HEK293 (cell line): Measurements from ENCODE around the gene IRAK1BP1.

ENCODE experiments used
- CTCF ChIA-PET: fragments of 350-600 bp; formaldehyde crosslinking; extraction: SDS; loops from one replicate; lab custom pipeline; 2021; ENCODE audit warnings: antibody characterized with exemption; lab: Yijun Ruan, JAX
- POLR2A ChIA-PET: fragments of 300-600 bp; formaldehyde crosslinking; extraction: SDS; loops from one replicate; lab custom pipeline; 2020; ENCODE audit warnings: antibody characterized with exemption, inconsistent platforms; lab: Yijun Ruan, JAX
- H3K27ac ChIP-seq: fragments of 200-500 bp; sonication (Bioruptor generic); 2 replicates; pipeline ENCODE4 v1.5.1; 2014; ENCODE audit warnings: low read depth, low read length, control low read depth, inconsistent platforms; ENCODE audit errors: extremely low read depth
- H3K36me3 ChIP-seq, 2 experiments: fragments of 200-500 bp in 1 of 2; sonication (Bioruptor generic) in 1 of 2; 1 replicate in 1 of 2; 2 replicates in 1 of 2; pipeline ENCODE4 v1.5.1; 2014 to 2017; ENCODE audit warnings: inconsistent platforms in 2 of 2, low read length in 2 of 2; ENCODE audit not compliant: control insufficient read depth in 2 of 2, insufficient read depth in 1 of 2
- H3K4me1 ChIP-seq: fragments of 200-500 bp; sonication (Bioruptor generic); 2 replicates; pipeline ENCODE4 v1.5.1; 2014; ENCODE audit warnings: mild to moderate bottlenecking, low read length, inconsistent platforms; ENCODE audit not compliant: control insufficient read depth, insufficient read depth
- H3K4me3 ChIP-seq: 2 replicates; pipeline ENCODE4 v1.5.1; 2011; ENCODE audit warnings: low read depth, mild to moderate bottlenecking, control low read depth, low read length, moderate library complexity
- H3K9me3 ChIP-seq: fragments of 200-500 bp; sonication (Bioruptor generic); 2 replicates; pipeline ENCODE4 v1.5.1; 2014; ENCODE audit warnings: low read depth, low read length, inconsistent platforms; ENCODE audit not compliant: control insufficient read depth, insufficient read depth
- BCL11B ChIP-seq: fragments of 450-650 bp; formaldehyde crosslinking; IDR thresholded peaks from 2 replicates; pipeline ENCODE4 v1.5.1; 2016; ENCODE audit warnings: low read depth, missing biosample characterization, missing genetic modification characterization
- HIC1 ChIP-seq: fragments of 450-650 bp; formaldehyde crosslinking; IDR thresholded peaks from 2 replicates; pipeline ENCODE4 v1.5.1; 2016; ENCODE audit warnings: missing biosample characterization, missing genetic modification characterization
- KLF16 ChIP-seq: fragments of 450-650 bp; formaldehyde crosslinking; IDR thresholded peaks from 2 replicates; pipeline ENCODE4 v1.5.1; 2017; ENCODE audit warnings: missing biosample characterization, missing genetic modification characterization
- MZF1 ChIP-seq: fragments of 450-650 bp; formaldehyde crosslinking; IDR thresholded peaks from 2 replicates; pipeline ENCODE4 v1.5.1; 2017; ENCODE audit warnings: missing biosample characterization, missing genetic modification characterization, borderline replicate concordance
- PRDM6 ChIP-seq: fragments of 450-650 bp; formaldehyde crosslinking; IDR thresholded peaks from 2 replicates; pipeline ENCODE4 v1.5.1; 2017; ENCODE audit warnings: missing biosample characterization, missing genetic modification characterization
- ZNF140 ChIP-seq: fragments of 450-650 bp; formaldehyde crosslinking; IDR thresholded peaks from 2 replicates; pipeline ENCODE4 v1.5.1; 2016; ENCODE audit warnings: missing biosample characterization, missing genetic modification characterization
- ZNF214 ChIP-seq: fragments of 450-650 bp; formaldehyde crosslinking; IDR thresholded peaks from 2 replicates; pipeline ENCODE4 v1.5.1; 2017; ENCODE audit warnings: missing biosample characterization, mild to moderate bottlenecking, missing genetic modification characterization, borderline replicate concordance
- ZNF23 ChIP-seq: fragments of 450-650 bp; formaldehyde crosslinking; IDR thresholded peaks from 2 replicates; pipeline ENCODE4 v1.5.1; 2016; ENCODE audit warnings: missing biosample characterization, missing genetic modification characterization, borderline replicate concordance
- ZNF26 ChIP-seq: fragments of 450-650 bp; formaldehyde crosslinking; IDR thresholded peaks from 2 replicates; pipeline ENCODE4 v1.5.1; 2016; ENCODE audit warnings: missing biosample characterization, missing genetic modification characterization
- ZNF324 ChIP-seq: fragments of 450-650 bp; formaldehyde crosslinking; IDR thresholded peaks from 2 replicates; pipeline ENCODE4 v1.5.1; 2016; ENCODE audit warnings: missing biosample characterization, missing genetic modification characterization
- ZNF518A ChIP-seq: fragments of 450-650 bp; formaldehyde crosslinking; conservative IDR thresholded peaks from 2 replicates; pipeline ENCODE4 v1.5.1; 2016; ENCODE audit warnings: low read depth, missing biosample characterization, missing genetic modification characterization
- ZSCAN16 ChIP-seq: fragments of 450-650 bp; formaldehyde crosslinking; IDR thresholded peaks from 2 replicates; pipeline ENCODE4 v1.5.1; 2016; ENCODE audit warnings: missing biosample characterization, missing genetic modification characterization
- ZSCAN4 ChIP-seq: fragments of 450-650 bp; formaldehyde crosslinking; IDR thresholded peaks from 2 replicates; pipeline ENCODE4 v1.5.1; 2017; ENCODE audit warnings: missing biosample characterization, missing genetic modification characterization

Gene IRAK1BP1

GRCh38 chr6:78936515-78936914, 69.2 kb downstream of the IRAK1BP1 start:
- no peak overlapping the region for H3K27ac ChIP-seq
- no peaks in the 10 kb centered on the region for H3K4me1 ChIP-seq
- CTCF ChIA-PET, result interaction anchor here (1.0 kb wide), 1 partner anchor 13 kb away, joined by 3 read pairs; no protein-coding TSS in a partner anchor
- no peak for TF ChIP-seq ZNF324 (tag by site-specific recombination)
- TF ChIP-seq, all 188 proteins: peak for 0
- no peak overlapping the region for H3K4me3 ChIP-seq
- no peaks in the 10 kb centered on the region for H3K9me3 ChIP-seq
- peaks cover 28 to 32% of the 10 kb centered on the region in 2 experiments; a peak in 2 of 3 replicates for H3K36me3 ChIP-seq
- POLR2A ChIA-PET, result no interaction called here

GRCh38 chr6:78942446-78942845, 75.1 kb downstream of the IRAK1BP1 start:
- peaks cover 45 to 81% of the 10 kb centered on the region in 2 experiments for H3K36me3 ChIP-seq
- H3K9me3 ChIP-seq, result no peaks in the 10 kb centered on the region
- ChIA-PET POLR2A (no interaction called here), CTCF (no interaction called here)
- no peaks in the 10 kb centered on the region for H3K4me1 ChIP-seq
- no peak overlapping the region for H3K4me3 ChIP-seq
- no peak overlapping the region for H3K27ac ChIP-seq
- TF ChIP-seq BCL11B (tag by site-specific recombination), result no peak
- TF ChIP-seq ZNF23, result no peak
- TF ChIP-seq ZNF324 (tag by site-specific recombination), result no peak
- no peak for TF ChIP-seq MZF1 (tag by site-specific recombination)

GRCh38 chr6:78947529-78947928, 80.2 kb downstream of the IRAK1BP1 start:
- no peak overlapping the region for H3K27ac ChIP-seq
- CTCF ChIA-PET, result no interaction called here
- TF ChIP-seq ZSCAN16 (no peak), ZNF214 (tag by site-specific recombination) (no peak), KLF16 (tag by site-specific recombination) (no peak), ZNF26 (tag by site-specific recombination) (no peak), PRDM6 (tag by site-specific recombination) (no peak), ZSCAN4 (no peak)
- no peaks in the 10 kb centered on the region for H3K4me1 ChIP-seq
- peaks cover 68 to 97% of the 10 kb centered on the region in 2 experiments for H3K36me3 ChIP-seq
- H3K4me3 ChIP-seq, result no peak overlapping the region
- POLR2A ChIA-PET, result no interaction called here
- peaks cover 7% of the 10 kb centered on the region; the same call in 1 of the 2 replicates for H3K9me3 ChIP-seq

GRCh38 chr6:78947962-78948361, 80.6 kb downstream of the IRAK1BP1 start:
- Histone ChIP-seq H3K27ac (no peak overlapping the region), H3K9me3 (peaks cover 7% of the 10 kb centered on the region; the same call in 1 of the 2 replicates), H3K36me3 (peaks cover 70 to 98% of the 10 kb centered on the region in 2 experiments), H3K4me3 (no peak overlapping the region), H3K4me1 (no peaks in the 10 kb centered on the region)
- ChIA-PET CTCF (no interaction called here), POLR2A (no interaction called here)
- TF ChIP-seq MZF1 (tag by site-specific recombination) (no peak), ZNF518A (no peak), ZNF140 (no peak), PRDM6 (tag by site-specific recombination) (no peak), HIC1 (tag by site-specific recombination) (no peak)
